Neural progenitor cell (in vitro differentiated cells): ENCODE measurements around the gene FAM43B.

Experiments
- CTCF ChIP-seq: fragments of 200-600 bp; sonication (generic); IDR thresholded peaks from 2 replicates; pipeline ENCODE4 v1.5.1; 2017; ENCODE audit warnings: antibody characterized with exemption, mild to moderate bottlenecking
- EZH2 ChIP-seq: fragments of 200-600 bp; sonication (generic); IDR thresholded peaks from 2 replicates; pipeline ENCODE4 v1.6.1; 2017; ENCODE audit warnings: antibody characterized with exemption, mild to moderate bottlenecking, moderate library complexity
- EZH2phosphoT487 ChIP-seq: fragments of 200-600 bp; sonication (generic); IDR thresholded peaks from 2 replicates; pipeline ENCODE4 v1.6.1; 2017; ENCODE audit warnings: antibody characterized with exemption

- TF ChIP-seq CTCF (no peak), EZH2 (no peak), EZH2phosphoT487 (no peak)
These were observed 5.7 kb upstream of the FAM43B start for GRCh38 chr1:20546637-20547036.
